GM12878 (cell line): ENCODE results near the gene BMF. TPM values are rescaled to one million over a fixed set of nuclear protein-coding genes. Genes with fewer than 3 reads are reported as not detected.
A peak's percentile ranks its signal among the peaks of the same experiment; 100 is the strongest.

Experiments used
- ATAC-seq: fragments of 200-7000 bp; cut with Tn5 transposase; 3 replicates; pipeline ENCODE4 v1.9.1; 2020; ENCODE audit warnings: mild to moderate bottlenecking, moderate library complexity
- BruUV-seq: library from RNA; stranded (reverse); fragments of 400-500 nt; replicated peaks from 2 replicates; lab custom pipeline; 2021; lab: Mats Ljungman, UMichigan
- CTCF ChIA-PET: fragments of 300-600 bp; sonication (Branson Sonifier 250); formaldehyde crosslinking; extraction: SDS; loops from one replicate; lab custom pipeline; 2021; ENCODE audit warnings: inconsistent platforms; lab: Yijun Ruan, JAX
- POLR2A ChIA-PET: fragments of 350-600 bp; formaldehyde crosslinking; extraction: SDS; loops from one replicate; lab custom pipeline; 2021; ENCODE audit warnings: inconsistent platforms; lab: Charles Lee
- RAD21 ChIA-PET: fragments of 300-600 bp; sonication (Branson Sonifier 250); formaldehyde crosslinking; loops from one replicate; lab custom pipeline; 2023; ENCODE audit warnings: antibody characterized with exemption; ENCODE audit not compliant: unreplicated experiment; lab: Charles Lee
- SMC1A ChIA-PET: fragments of 300-600 bp; sonication (Branson Sonifier 250); formaldehyde crosslinking; loops from one replicate; lab custom pipeline; 2023; ENCODE audit not compliant: unreplicated experiment, uncharacterized antibody; lab: Charles Lee
- DNase-seq: peaks from one replicate; pipeline ENCODE4 v3.0.0-alpha.2; 2011; ENCODE audit warnings: low read depth, low spot score
- FAIRE-seq: peaks from 3 replicates; lab custom pipeline; 2011; peaks lifted over from hg19 to GRCh38; lab: Jason Lieb, UNC
- H2AFZ ChIP-seq: 2 replicates; pipeline ENCODE4 v1.6.0; 2011; ENCODE audit warnings: low read depth, low read length, control low read depth; ENCODE audit not compliant: control insufficient read depth
- H3K27ac ChIP-seq: 2 replicates; pipeline ENCODE4 v1.5.1; 2011; ENCODE audit warnings: control low read depth; ENCODE audit not compliant: control insufficient read depth, insufficient read depth
- H3K27me3 ChIP-seq, 2 experiments: replicated peaks in 1 of 2; 2 replicates each; pipeline versions ENCODE4 v1.6.0 to v1.6.1; 2011; ENCODE audit warnings: low read length in 1 of 2; ENCODE audit not compliant: control insufficient read depth in 2 of 2, insufficient read depth in 2 of 2
- H3K36me3 ChIP-seq, 2 experiments: 2 replicates each; pipeline ENCODE4 v1.5.1; 2011; ENCODE audit warnings: low read length in 1 of 2; ENCODE audit not compliant: control insufficient read depth in 2 of 2, insufficient read depth in 2 of 2
- H3K4me1 ChIP-seq: 2 replicates; pipeline ENCODE4 v1.6.1; 2011; ENCODE audit warnings: mild to moderate bottlenecking, low read length, moderate library complexity, mixed read lengths; ENCODE audit not compliant: control insufficient read depth, insufficient read depth
- H3K4me2 ChIP-seq: 2 replicates; pipeline ENCODE4 v1.6.0; 2011; ENCODE audit warnings: control low read depth; ENCODE audit not compliant: control insufficient read depth, insufficient read depth
- H3K4me3 ChIP-seq: fragments of 200-600 bp; sonication (generic); 2 replicates; pipeline ENCODE4 v1.5.1; 2016
- H3K79me2 ChIP-seq: 2 replicates; pipeline ENCODE4 v1.6.0; 2011; ENCODE audit warnings: low read length; ENCODE audit not compliant: control insufficient read depth, insufficient read depth
- H3K9ac ChIP-seq: 2 replicates; pipeline ENCODE4 v1.8.0; 2011; ENCODE audit warnings: low read length, control low read depth, mixed read lengths; ENCODE audit not compliant: control insufficient read depth, insufficient read depth
- H3K9me3 ChIP-seq: replicated peaks from 3 replicates; pipeline ENCODE4 v1.5.1; 2011; ENCODE audit warnings: mild to moderate bottlenecking, low read length; ENCODE audit not compliant: control insufficient read depth, insufficient read depth
- H4K20me1 ChIP-seq: 2 replicates; pipeline ENCODE4 v1.6.0; 2011; ENCODE audit not compliant: control insufficient read depth, insufficient read depth
- ASH2L ChIP-seq: fragments of 300-600, 200-600 bp; sonication (generic); IDR thresholded peaks from 2 replicates; pipeline ENCODE4 v1.6.1; 2017; ENCODE audit warnings: low read depth, mild to moderate bottlenecking, borderline replicate concordance
- CTCF ChIP-seq, 3 experiments: IDR thresholded peaks in 2 of 3; conservative IDR thresholded peaks in 1 of 3; 2 replicates each; pipeline ENCODE4 v1.5.1; 2011; ENCODE audit warnings: low read depth in 3 of 3, low read length in 3 of 3, mild to moderate bottlenecking in 3 of 3, control low read depth in 2 of 3, moderate library complexity in 2 of 3, inconsistent platforms in 1 of 3, mixed read lengths in 1 of 3; ENCODE audit not compliant: control insufficient read depth in 2 of 3, insufficient read depth in 1 of 3; ENCODE audit errors: extremely low read depth in 1 of 3
- GABPA ChIP-seq: IDR thresholded peaks from 2 replicates; pipeline ENCODE4 v1.6.1; 2014; ENCODE audit warnings: antibody characterized with exemption, low read depth, mild to moderate bottlenecking, inconsistent platforms
- JUNB ChIP-seq: IDR thresholded peaks from 2 replicates; pipeline ENCODE4 v1.6.1; 2016; ENCODE audit warnings: antibody characterized with exemption, mild to moderate bottlenecking
- NFIC ChIP-seq: IDR thresholded peaks from 2 replicates; pipeline ENCODE4 v1.6.1; 2012; ENCODE audit warnings: low read depth, mild to moderate bottlenecking, inconsistent platforms, low read length, moderate library complexity
- NR2F1 ChIP-seq: fragments of 450-650 bp; conservative IDR thresholded peaks from 2 replicates; pipeline ENCODE4 v1.6.1; 2017; ENCODE audit warnings: mild to moderate bottlenecking
- PKNOX1 ChIP-seq: fragments of 450-650 bp; IDR thresholded peaks from 2 replicates; pipeline ENCODE4 v1.6.1; 2016; ENCODE audit warnings: mild to moderate bottlenecking
- RAD21 ChIP-seq: IDR thresholded peaks from 2 replicates; pipeline ENCODE4 v1.6.1; 2011; ENCODE audit warnings: mild to moderate bottlenecking, low read depth, low read length, moderate library complexity; ENCODE audit not compliant: insufficient read depth
- SIX5 ChIP-seq: IDR thresholded peaks from 2 replicates; pipeline ENCODE4 v1.6.1; 2011; ENCODE audit warnings: mild to moderate bottlenecking, low read depth, low read length, moderate library complexity; ENCODE audit not compliant: severe bottlenecking
- SMAD1 ChIP-seq: fragments of 450-650 bp; IDR thresholded peaks from 2 replicates; pipeline ENCODE4 v1.6.1; 2018; ENCODE audit warnings: mild to moderate bottlenecking, low read depth; ENCODE audit not compliant: partially characterized antibody
- SUZ12 ChIP-seq: fragments of 200-600 bp; sonication (generic); IDR thresholded peaks from one replicate; pipeline ENCODE4 v1.6.1; 2018; ENCODE audit warnings: antibody characterized with exemption, mild to moderate bottlenecking; ENCODE audit not compliant: unreplicated experiment
- ZBTB40 ChIP-seq: fragments of 450-650 bp; IDR thresholded peaks from 2 replicates; pipeline ENCODE4 v1.6.1; 2016; ENCODE audit warnings: mild to moderate bottlenecking, moderate library complexity, borderline replicate concordance
- ZNF274 ChIP-seq: IDR thresholded peaks from one replicate; pipeline ENCODE4 v1.8.0; 2011; ENCODE audit not compliant: insufficient read length, insufficient read depth
- WGBS: methylation state at CpG from one replicate; pipeline ENCODE4 v1.1.6; 2016; ENCODE audit warnings: low lambda C conversion rate; ENCODE audit not compliant: insufficient replicate concordance, insufficient coverage; ENCODE audit errors: missing lambda C conversion rate; 5-methylcytosine and 5-hydroxymethylcytosine counted together
- in situ Hi-C: fragments of 300-500 bp; cut with MboI; formaldehyde crosslinking; loops from 9 replicates; pipeline ENCODE4 v1.14.3; 2018; ENCODE audit warnings: mixed read lengths
- intact Hi-C: fragments of 100-400 bp; cut with micrococcal nuclease; formaldehyde crosslinking; loops from one replicate; pipeline ENCODE4 v1.14.2; 2022; ENCODE audit not compliant: unreplicated experiment
- polyA plus RNA-seq, 11 experiments: library from polyadenylated mRNA; depleted of rRNA in 4 of 11; unstranded in 6 of 11; stranded (reverse) in 5 of 11; fragments of >200 nt; fragmentation: Nextera tagmentation in 4 of 11; fragmentation: Illumina TruSeq in 1 of 11; extraction: Ambion mirVana in 4 of 11; extraction: Trizol in 1 of 11; gene quantifications; 1 replicate in 1 of 11; 2 replicates in 10 of 11; pipeline versions ENCODE4 v1.2.1 to v1.2.3, GENCODE V29; 2011 to 2016; ENCODE audit warnings: inconsistent platforms in 2 of 11, missing spikeins in 2 of 11, low read depth in 1 of 11
- total RNA-seq, 4 experiments: library from RNA; depleted of rRNA in 3 of 4; stranded (reverse); fragments of >200 nt in 3 of 4; fragmentation: Illumina TruSeq in 1 of 4; extraction: Trizol in 1 of 4; gene quantifications; 2 replicates each; pipeline versions ENCODE4 v1.2.1 to v1.2.3, GENCODE V29; 2013 to 2021

BMF gene
- total and polyA plus RNA-seq, 10 of the 15 experiments (the other 5 are each of a cell fraction or from before 2014, with no cell fraction given): 0.82 to 34.9 (median 16.9) TPM

- Histone ChIP-seq H2AFZ (no peak overlapping the region), H3K79me2 (no peaks in the 10 kb centered on the region), H3K27me3 (no peaks in the 10 kb centered on the region), H3K4me2 (peak overlapping the region; percentile 72), H3K4me3 (no peak overlapping the region), H3K9me3 (no peaks in the 10 kb centered on the region), H3K27ac (no peak overlapping the region), H3K36me3 (no peaks in the 10 kb centered on the region; a peak in 1 of 4 replicates), H3K9ac (no peak overlapping the region), H4K20me1 (no peaks in the 10 kb centered on the region), H3K4me1 (peaks cover 78% of the 10 kb centered on the region)
- ChIA-PET CTCF (interaction anchor here (1.2 to 23.9 kb wide), 5 partner anchors 11 to 42 kb away, joined by 3 to 578 read pairs (median 8); partner anchors contain the start of gene BMF), RAD21 (interaction anchor here (1.4 to 21.0 kb wide), 3 partner anchors 8 to 42 kb away, joined by 6 to 509 read pairs (median 151); partner anchors contain the start of gene BMF), SMC1A (interaction anchor here (1.2 to 43.9 kb wide), 4 partner anchors 8 to 44 kb away, joined by 3 to 981 read pairs (median 26); partner anchors contain the start of gene BMF), POLR2A (interaction anchor here (1.4 to 12.9 kb wide), 5 partner anchors 8 to 38 kb away, joined by 4 to 208 read pairs (median 5); no protein-coding TSS in a partner anchor)
- in situ Hi-C loops: no loop called here
- ATAC-seq (no peak), DNase-seq (no peak), FAIRE-seq (no peak)
- WGBS: 90% methylated on average over 10 of the region's 10 CpGs
- intact Hi-C loops: no loop called here
- no TSS peak for BruUV-seq
- TF ChIP-seq RAD21: no peak
- no peak for TF ChIP-seq CTCF (IDR thresholded peaks at IDR 0.05 in 2 of 3, conservative IDR thresholded peaks at IDR 0.05 in 1 of 3; ENCODE audit: control insufficient read depth in 2 of 3, extremely low read depth in 1 of 3, insufficient read depth in 1 of 3, low read depth in 3 of 3, low read length in 3 of 3)
- TF ChIP-seq ZBTB40: no peak
- TF ChIP-seq SIX5: no peak
- no peak for TF ChIP-seq SUZ12
- no peak for TF ChIP-seq NR2F1
- TF ChIP-seq GABPA: no peak
- no peak for TF ChIP-seq SMAD1
- TF ChIP-seq PKNOX1: no peak
- no peak for TF ChIP-seq JUNB
- no peak for TF ChIP-seq ZNF274
- no peak for TF ChIP-seq NFIC
- no peak for TF ChIP-seq ASH2L
These were observed 48.3 kb downstream of the BMF start for GRCh38 chr15:40060236-40060961.
